HEK293 (cell line): ENCODE results near the gene FHIT.

Experiments
- CTCF ChIP-seq: fragments of 450-650 bp; formaldehyde crosslinking; IDR thresholded peaks from 2 replicates; pipeline ENCODE4 v1.5.1; 2016; ENCODE audit warnings: missing biosample characterization, missing genetic modification characterization
- REST ChIP-seq: fragments of 450-650 bp; formaldehyde crosslinking; IDR thresholded peaks from 2 replicates; pipeline ENCODE4 v1.5.1; 2016; ENCODE audit warnings: missing biosample characterization, missing genetic modification characterization
- ZBTB8A ChIP-seq: fragments of 450-650 bp; formaldehyde crosslinking; IDR thresholded peaks from 2 replicates; pipeline ENCODE4 v1.5.1; 2016; ENCODE audit warnings: missing biosample characterization, missing genetic modification characterization
- ZNF112 ChIP-seq: fragments of 450-650 bp; formaldehyde crosslinking; IDR thresholded peaks from 2 replicates; pipeline ENCODE4 v1.5.0; 2017; ENCODE audit warnings: missing biosample characterization, missing genetic modification characterization
- ZNF133 ChIP-seq: fragments of 450-650 bp; formaldehyde crosslinking; IDR thresholded peaks from 2 replicates; pipeline ENCODE4 v1.5.1; 2016; ENCODE audit warnings: missing biosample characterization, missing genetic modification characterization
- ZNF280C ChIP-seq: fragments of 450-650 bp; formaldehyde crosslinking; IDR thresholded peaks from 2 replicates; pipeline ENCODE4 v1.5.1; 2016; ENCODE audit warnings: missing biosample characterization, missing genetic modification characterization
- ZNF292 ChIP-seq: fragments of 450-650 bp; formaldehyde crosslinking; IDR thresholded peaks from 2 replicates; pipeline ENCODE4 v1.5.1; 2016; ENCODE audit warnings: low read depth, missing biosample characterization, missing genetic modification characterization, borderline replicate concordance
- ZNF302 ChIP-seq: fragments of 450-650 bp; formaldehyde crosslinking; IDR thresholded peaks from 2 replicates; pipeline ENCODE4 v1.5.1; 2016; ENCODE audit warnings: missing biosample characterization, missing genetic modification characterization, low read depth
- ZNF600 ChIP-seq: fragments of 450-650 bp; formaldehyde crosslinking; IDR thresholded peaks from 2 replicates; pipeline ENCODE4 v1.5.1; 2016; ENCODE audit warnings: missing biosample characterization, missing genetic modification characterization
- ZNF629 ChIP-seq: fragments of 450-650 bp; formaldehyde crosslinking; IDR thresholded peaks from 2 replicates; pipeline ENCODE4 v1.5.1; 2017; ENCODE audit warnings: missing biosample characterization, missing genetic modification characterization
- ZSCAN30 ChIP-seq: fragments of 450-650 bp; IDR thresholded peaks from 2 replicates; pipeline ENCODE4 v1.5.1; 2018; ENCODE audit warnings: missing biosample characterization, mild to moderate bottlenecking, missing genetic modification characterization, moderate library complexity
- TF ChIP-seq, protein P1 (sequence below): fragments of 450-650 bp; formaldehyde crosslinking; IDR thresholded peaks from 2 replicates; pipeline ENCODE4 v1.5.0; 2017; ENCODE audit warnings: missing biosample characterization, missing genetic modification characterization, borderline replicate concordance

- TF ChIP-seq, protein P1, sequence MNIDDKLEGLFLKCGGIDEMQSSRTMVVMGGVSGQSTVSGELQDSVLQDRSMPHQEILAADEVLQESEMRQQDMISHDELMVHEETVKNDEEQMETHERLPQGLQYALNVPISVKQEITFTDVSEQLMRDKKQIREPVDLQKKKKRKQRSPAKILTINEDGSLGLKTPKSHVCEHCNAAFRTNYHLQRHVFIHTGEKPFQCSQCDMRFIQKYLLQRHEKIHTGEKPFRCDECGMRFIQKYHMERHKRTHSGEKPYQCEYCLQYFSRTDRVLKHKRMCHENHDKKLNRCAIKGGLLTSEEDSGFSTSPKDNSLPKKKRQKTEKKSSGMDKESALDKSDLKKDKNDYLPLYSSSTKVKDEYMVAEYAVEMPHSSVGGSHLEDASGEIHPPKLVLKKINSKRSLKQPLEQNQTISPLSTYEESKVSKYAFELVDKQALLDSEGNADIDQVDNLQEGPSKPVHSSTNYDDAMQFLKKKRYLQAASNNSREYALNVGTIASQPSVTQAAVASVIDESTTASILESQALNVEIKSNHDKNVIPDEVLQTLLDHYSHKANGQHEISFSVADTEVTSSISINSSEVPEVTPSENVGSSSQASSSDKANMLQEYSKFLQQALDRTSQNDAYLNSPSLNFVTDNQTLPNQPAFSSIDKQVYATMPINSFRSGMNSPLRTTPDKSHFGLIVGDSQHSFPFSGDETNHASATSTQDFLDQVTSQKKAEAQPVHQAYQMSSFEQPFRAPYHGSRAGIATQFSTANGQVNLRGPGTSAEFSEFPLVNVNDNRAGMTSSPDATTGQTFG, result no peak
- TF ChIP-seq ZBTB8A (tag by site-specific recombination) (no peak), CTCF (no peak), REST (tag by site-specific recombination) (no peak), ZSCAN30 (tag by site-specific recombination) (no peak), ZNF112 (tag by site-specific recombination) (no peak), ZNF302 (tag by site-specific recombination) (no peak), ZNF292 (tag by site-specific recombination) (no peak), ZNF133 (tag by site-specific recombination) (no peak), ZNF629 (no peak), ZNF600 (no peak), ZNF280C (tag by site-specific recombination) (no peak)
Observed at GRCh38 chr3:59936472-59936871, 1314.8 kb downstream of the FHIT start.
